C4-2B (cell line): ENCODE results near the gene SMR3B.

Experiments
- H3K27ac ChIP-seq: fragments of 450-650 bp; 2 replicates; pipeline ENCODE4 v1.5.1; 2017
- ZFX ChIP-seq: fragments of 450-650 bp; IDR thresholded peaks from 2 replicates; pipeline ENCODE4 v1.6.1; 2017
- TF ChIP-seq, protein P1 (sequence below): fragments of 450-650 bp; conservative IDR thresholded peaks from 2 replicates; pipeline ENCODE4 v1.5.1; 2017; ENCODE audit warnings: mild to moderate bottlenecking

The SMR3B gene

DNA sequence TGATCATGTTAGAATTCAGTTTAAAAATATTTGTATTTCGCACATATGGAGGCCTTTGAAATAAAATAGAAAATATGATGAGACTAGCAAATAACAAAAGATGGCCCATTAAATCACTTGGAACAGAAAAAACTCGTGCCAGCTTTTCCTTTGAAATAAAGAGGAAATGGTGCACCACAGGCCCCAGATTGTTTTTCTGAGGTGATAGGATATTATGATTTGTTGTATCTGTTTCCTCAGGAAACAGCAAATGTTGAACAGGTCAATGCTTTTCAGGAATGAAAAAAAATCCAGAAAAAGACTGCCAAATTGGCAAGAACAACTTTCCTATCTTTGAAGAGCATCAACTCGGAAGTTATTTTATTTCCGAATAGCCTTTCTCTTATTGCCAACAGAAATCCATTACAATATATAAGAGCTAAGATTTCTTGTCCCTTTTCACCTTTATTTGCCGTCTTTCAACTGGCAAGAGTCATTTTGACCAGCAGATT is at the start of gene SMR3B:
Gene SMR3B, plus strand, starts transcription at position 441 of the 491 bp plus-strand sequence. CDS start 1,380 bp downstream, outside the sequence.
- TF ChIP-seq, protein P1, sequence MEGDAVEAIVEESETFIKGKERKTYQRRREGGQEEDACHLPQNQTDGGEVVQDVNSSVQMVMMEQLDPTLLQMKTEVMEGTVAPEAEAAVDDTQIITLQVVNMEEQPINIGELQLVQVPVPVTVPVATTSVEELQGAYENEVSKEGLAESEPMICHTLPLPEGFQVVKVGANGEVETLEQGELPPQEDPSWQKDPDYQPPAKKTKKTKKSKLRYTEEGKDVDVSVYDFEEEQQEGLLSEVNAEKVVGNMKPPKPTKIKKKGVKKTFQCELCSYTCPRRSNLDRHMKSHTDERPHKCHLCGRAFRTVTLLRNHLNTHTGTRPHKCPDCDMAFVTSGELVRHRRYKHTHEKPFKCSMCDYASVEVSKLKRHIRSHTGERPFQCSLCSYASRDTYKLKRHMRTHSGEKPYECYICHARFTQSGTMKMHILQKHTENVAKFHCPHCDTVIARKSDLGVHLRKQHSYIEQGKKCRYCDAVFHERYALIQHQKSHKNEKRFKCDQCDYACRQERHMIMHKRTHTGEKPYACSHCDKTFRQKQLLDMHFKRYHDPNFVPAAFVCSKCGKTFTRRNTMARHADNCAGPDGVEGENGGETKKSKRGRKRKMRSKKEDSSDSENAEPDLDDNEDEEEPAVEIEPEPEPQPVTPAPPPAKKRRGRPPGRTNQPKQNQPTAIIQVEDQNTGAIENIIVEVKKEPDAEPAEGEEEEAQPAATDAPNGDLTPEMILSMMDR: no peak
- TF ChIP-seq ZFX: no peak
- H3K27ac ChIP-seq: no peak within 1 kb of the TSS

DNA sequence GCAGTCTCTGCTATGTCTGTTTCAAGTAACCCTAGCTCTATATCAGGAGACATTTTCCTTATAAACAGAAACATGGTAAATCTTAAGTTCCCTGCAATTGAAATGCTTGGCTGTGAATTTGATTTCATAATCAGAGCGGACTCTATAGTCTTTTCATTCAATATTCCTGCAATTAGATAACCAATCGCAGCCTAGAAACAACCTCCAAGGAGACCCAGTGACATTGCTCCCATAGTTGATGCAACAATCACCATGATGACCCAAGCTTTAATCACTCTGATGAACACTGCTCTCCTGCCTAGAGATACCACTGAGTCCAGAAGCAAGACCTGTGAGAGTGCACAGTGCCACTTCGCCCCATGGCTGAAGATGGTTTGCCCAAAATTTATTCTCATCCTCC is 48.2 kb upstream of the SMR3B start, which contains the start of gene CABS1:
Gene CABS1, plus strand, starts transcription at position 301 of the 400 bp plus-strand sequence. Its CDS starts 59 bp downstream, at position 360.
- no peak within 1 kb of the TSS for H3K27ac ChIP-seq
- no peak for TF ChIP-seq ZFX
- TF ChIP-seq, protein P1: no peak

DNA sequence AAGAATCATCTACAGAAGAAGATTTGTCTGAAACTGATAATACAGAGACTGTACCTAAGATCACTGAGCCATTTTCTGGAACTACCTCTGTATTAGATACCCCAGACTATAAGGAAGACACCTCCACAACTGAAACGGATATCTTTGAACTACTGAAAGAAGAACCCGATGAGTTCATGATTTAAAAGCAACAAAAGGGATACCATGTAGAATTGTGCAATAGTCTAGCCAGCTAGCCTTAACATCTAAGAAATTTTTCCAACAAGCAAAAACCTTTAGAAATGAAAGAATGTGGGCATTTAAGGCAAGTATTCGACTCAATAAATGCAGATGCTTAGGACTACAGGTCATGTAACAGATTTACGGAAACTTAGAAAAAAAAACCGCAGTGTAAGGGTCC is 46.9 kb upstream of the SMR3B start:
- H3K27ac ChIP-seq: no peak overlapping the region
- no peak for TF ChIP-seq ZFX
- TF ChIP-seq, protein P1: no peak

DNA sequence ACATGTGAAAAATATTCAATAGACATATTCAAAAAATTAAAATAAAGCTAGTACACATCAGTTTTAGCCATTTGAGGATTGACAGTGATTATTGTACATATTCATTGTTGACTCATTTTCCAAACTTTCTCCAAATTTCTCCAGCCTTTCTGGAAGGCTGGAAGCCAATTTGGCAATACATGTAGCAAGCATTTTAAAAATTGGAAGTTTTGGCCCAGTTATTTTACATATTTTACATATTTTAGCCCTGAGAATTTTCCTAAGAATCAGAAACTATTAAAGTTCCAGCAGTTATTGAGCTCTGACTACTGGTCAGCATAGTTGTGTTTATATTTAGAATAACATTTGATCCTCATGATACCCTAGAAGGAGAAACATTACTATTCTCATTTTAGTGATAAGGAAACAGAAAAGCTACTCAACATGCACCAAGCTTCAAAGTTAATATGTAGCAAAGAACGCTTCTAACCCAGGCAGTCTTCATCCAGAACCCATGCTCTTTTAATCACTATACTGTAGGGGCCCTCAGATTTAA is 45.0 kb upstream of the SMR3B start:
- no peak overlapping the region for H3K27ac ChIP-seq
- TF ChIP-seq, protein P1: no peak

DNA sequence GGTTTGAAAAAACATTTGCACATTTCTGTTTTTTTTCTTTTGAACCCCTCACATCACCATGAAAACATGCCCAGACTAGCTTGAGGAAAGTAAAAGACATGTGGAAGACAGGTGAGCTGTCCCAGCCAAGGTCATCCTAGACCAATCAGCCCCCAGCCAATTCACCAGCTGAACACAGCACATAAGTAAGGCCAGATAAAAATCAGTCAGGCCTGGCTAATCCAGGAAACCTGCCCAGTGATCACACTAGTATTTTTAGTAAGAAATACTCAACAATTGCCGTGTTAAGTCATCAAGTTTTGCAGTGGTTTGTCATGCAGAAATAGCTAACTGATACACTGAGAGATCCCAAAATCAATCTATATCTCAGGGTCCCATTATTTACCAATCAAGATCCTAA is 26.7 kb upstream of the SMR3B start:
- TF ChIP-seq ZFX: no peak
- TF ChIP-seq, protein P1: no peak
- no peak overlapping the region for H3K27ac ChIP-seq

DNA sequence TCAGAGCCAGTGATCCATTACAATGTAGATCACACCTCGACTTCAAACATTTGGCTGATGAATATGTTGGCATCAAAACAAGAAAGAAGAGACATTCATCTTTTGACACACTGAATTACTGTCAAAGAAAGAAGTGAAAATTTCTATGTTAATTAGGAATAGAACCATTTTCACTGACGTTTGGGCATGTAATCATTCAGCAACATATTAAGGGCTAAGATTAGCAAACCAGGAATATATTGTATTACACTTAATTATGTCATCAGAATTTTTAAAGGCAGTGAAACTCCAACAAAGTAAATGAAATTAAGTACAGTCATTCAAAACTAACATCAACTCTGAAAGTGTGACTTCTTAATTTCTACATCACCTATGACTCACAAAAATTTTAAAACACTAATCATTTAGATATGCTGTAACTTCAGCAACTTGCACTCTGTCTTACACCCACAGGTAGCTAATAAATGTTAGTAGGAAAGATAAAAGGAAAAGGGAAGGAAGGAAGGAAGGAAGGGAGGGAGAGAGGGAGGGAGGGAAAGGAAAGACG is 23.7 kb upstream of the SMR3B start:
- TF ChIP-seq, protein P1: no peak
- no peak for TF ChIP-seq ZFX
- no peak overlapping the region for H3K27ac ChIP-seq

DNA sequence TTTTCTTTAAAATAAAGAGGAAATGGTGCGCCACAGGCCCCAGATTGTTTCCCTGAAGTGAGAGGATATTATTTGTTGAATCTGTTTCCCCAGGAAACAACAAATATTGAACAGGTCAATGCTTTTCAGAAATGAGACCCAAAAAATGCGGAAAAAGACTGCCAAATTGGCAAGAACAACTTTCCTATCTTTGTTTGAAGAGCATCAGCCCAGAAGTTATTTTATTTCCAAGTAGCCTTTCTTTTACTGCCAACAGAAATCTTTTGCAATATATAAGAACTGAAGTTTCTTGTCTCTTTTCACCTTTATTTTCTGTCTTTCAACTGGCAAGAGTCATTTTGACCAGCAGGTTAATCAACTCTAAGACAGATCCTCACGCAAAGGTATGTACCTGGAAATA is 22.5 kb upstream of the SMR3B start, which contains the start of gene SMR3A:
Gene SMR3A, plus strand, starts transcription at position 301 of the 400 bp plus-strand sequence. CDS start 1,356 bp downstream, outside the sequence.
- TF ChIP-seq ZFX: no peak
- TF ChIP-seq, protein P1: no peak
- no peak within 1 kb of the TSS for H3K27ac ChIP-seq
